ENCODE results near the gene MORN1. TPM values are rescaled to one million over a fixed set of nuclear protein-coding genes. Genes with fewer than 3 reads are reported as not detected.

The MORN1 gene
- total and polyA plus RNA-seq, 2 donors (not counting 3 experiments of a cell fraction or from before 2014, with no cell fraction given): 4.3 to 6.4 TPM

DNA sequence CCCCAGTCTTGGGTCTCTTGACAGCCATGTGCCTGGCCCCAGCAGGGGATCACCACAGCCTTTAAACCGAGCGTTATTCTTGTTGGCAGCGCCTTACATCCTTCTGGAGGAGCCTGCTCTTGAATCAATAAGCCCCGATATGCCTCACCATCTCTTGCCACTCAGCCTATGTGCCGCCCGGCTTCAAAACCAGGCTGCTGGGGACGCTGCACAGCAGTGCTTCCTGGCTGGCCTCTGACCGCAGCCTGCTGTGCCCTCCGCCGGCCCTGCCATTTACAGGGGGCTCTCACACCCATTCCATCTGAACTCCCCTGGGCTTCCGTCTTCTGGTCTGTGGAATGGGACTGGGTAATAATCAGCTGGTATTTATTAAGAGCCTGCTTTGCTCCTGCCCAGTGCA, 24.0 kb upstream of the MORN1 start:
- dilution Hi-C loops (cut with MboI; ENCODE audit: extremely low pct_ligation_motif_present, low sequenced_read_pairs): no loop called here

More for the DNA sequence above, 24.0 kb upstream of the MORN1 start:
- H3K79me2 ChIP-seq (ENCODE audit: control insufficient read depth, insufficient read depth, low read length): peaks cover 4% of the 10 kb centered on the region
- TF ChIP-seq, protein P1, sequence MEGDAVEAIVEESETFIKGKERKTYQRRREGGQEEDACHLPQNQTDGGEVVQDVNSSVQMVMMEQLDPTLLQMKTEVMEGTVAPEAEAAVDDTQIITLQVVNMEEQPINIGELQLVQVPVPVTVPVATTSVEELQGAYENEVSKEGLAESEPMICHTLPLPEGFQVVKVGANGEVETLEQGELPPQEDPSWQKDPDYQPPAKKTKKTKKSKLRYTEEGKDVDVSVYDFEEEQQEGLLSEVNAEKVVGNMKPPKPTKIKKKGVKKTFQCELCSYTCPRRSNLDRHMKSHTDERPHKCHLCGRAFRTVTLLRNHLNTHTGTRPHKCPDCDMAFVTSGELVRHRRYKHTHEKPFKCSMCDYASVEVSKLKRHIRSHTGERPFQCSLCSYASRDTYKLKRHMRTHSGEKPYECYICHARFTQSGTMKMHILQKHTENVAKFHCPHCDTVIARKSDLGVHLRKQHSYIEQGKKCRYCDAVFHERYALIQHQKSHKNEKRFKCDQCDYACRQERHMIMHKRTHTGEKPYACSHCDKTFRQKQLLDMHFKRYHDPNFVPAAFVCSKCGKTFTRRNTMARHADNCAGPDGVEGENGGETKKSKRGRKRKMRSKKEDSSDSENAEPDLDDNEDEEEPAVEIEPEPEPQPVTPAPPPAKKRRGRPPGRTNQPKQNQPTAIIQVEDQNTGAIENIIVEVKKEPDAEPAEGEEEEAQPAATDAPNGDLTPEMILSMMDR (IDR thresholded peaks at IDR 0.05; ENCODE audit: extremely low read depth in 1 of 2, insufficient read depth in 1 of 2, low read depth in 1 of 2, low read length in 2 of 2): no peak
- TF ChIP-seq FOS (IDR thresholded peaks at IDR 0.05; ENCODE audit: borderline replicate concordance, insufficient read depth, low read length) (no peak), POLR2A (IDR thresholded peaks at IDR 0.05; ENCODE audit: low read depth, low read length) (no peak), MYC (IDR thresholded peaks at IDR 0.05; ENCODE audit: low read depth, low read length) (no peak), POLR2AphosphoS5 (IDR thresholded peaks at IDR 0.05; ENCODE audit: insufficient read depth, low read depth, low read length) (no peak), EZH2 (IDR thresholded peaks at IDR 0.05; ENCODE audit: borderline replicate concordance, low read depth, low read length, severe bottlenecking) (no peak), GATA2 (IDR thresholded peaks at IDR 0.05; ENCODE audit: insufficient read depth, insufficient read length, low read depth, low read length) (no peak), JUN (IDR thresholded peaks at IDR 0.05; ENCODE audit: borderline replicate concordance, insufficient read depth, insufficient read length, low read depth) (no peak)
- TF ChIP-seq, protein P2, sequence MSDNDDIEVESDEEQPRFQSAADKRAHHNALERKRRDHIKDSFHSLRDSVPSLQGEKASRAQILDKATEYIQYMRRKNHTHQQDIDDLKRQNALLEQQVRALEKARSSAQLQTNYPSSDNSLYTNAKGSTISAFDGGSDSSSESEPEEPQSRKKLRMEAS (IDR thresholded peaks at IDR 0.05; ENCODE audit: insufficient read depth, insufficient read length): no peak
- H3K27ac ChIP-seq (ENCODE audit: insufficient read depth, low read depth, low read length): no peak overlapping the region
- no peak overlapping the region for H3K9ac ChIP-seq (replicated peaks; ENCODE audit: extremely low read depth, insufficient read depth, low read length)
- H3K27me3 ChIP-seq (ENCODE audit: control insufficient read depth in 2 of 2, insufficient read depth in 2 of 2, low read length in 2 of 2): no peaks in the 10 kb centered on the region
- BruUV-seq (replicated peaks): no TSS peak
- DNase-seq (ENCODE audit: low read depth, low spot score): no peak
- intact Hi-C loops (cut with micrococcal nuclease): loop anchor here (2.0 kb wide), 1 partner anchor 111 kb away; the partner anchor contains the start of gene PANK4
- ChIA-PET CTCF (interaction anchor here (0.7 to 2.0 kb wide), 7 partner anchors 40 to 1008 kb away, joined by 3 to 34 read pairs (median 8); partner anchors contain the start of gene TNFRSF14), POLR2A (no interaction called here)
- H3K4me3 ChIP-seq (replicated peaks in 1 of 3; ENCODE audit: insufficient read depth in 1 of 3, low read depth in 1 of 3, low read length in 3 of 3): no peak overlapping the region
- no peaks in the 10 kb centered on the region for H3K9me1 ChIP-seq (replicated peaks; ENCODE audit: control insufficient read depth, extremely low read depth, insufficient read depth, low read length)
- H3K4me2 ChIP-seq (ENCODE audit: insufficient read depth, low read length): no peak overlapping the region
- H3K4me1 ChIP-seq (ENCODE audit: control insufficient read depth, extremely low read depth, insufficient read depth, low read length): peaks cover 10% of the 10 kb centered on the region
- H4K20me1 ChIP-seq (replicated peaks; ENCODE audit: control insufficient read depth, extremely low read depth, insufficient read depth, low read length): no peaks in the 10 kb centered on the region
- H3K36me3 ChIP-seq (ENCODE audit: control insufficient read depth in 2 of 2, extremely low read depth in 1 of 2, insufficient read depth in 2 of 2, low read length in 2 of 2): no peaks in the 10 kb centered on the region
- no peak for FAIRE-seq
- H2AFZ ChIP-seq (ENCODE audit: low read depth, low read length): no peak overlapping the region
- no peaks in the 10 kb centered on the region for H3K9me3 ChIP-seq (replicated peaks; ENCODE audit: control insufficient read depth, insufficient read depth, low read length)
